Measurements from ENCODE around the gene C10orf90. TPM values are rescaled to one million over a fixed set of nuclear protein-coding genes. Genes with fewer than 3 reads are reported as not detected.
"Not testable (repeated sequence)": the region's sequence is repeated elsewhere in the genome, so short reads cannot be mapped to it uniquely, and the experiment has no call there.

C10orf90 gene
- total RNA-seq, 1 donor from 2014 or later: not detected

GRCh38 chr10:126387931-126388911, 282.3 kb downstream of the C10orf90 start, which contains the start of gene ADAM12:
ADAM12 (minus strand) TSS chr10:126388477; CDS start chr10:126388145, 332 bp downstream.
- no peak for TF ChIP-seq CTCF (IDR thresholded peaks at IDR 0.05; ENCODE audit: unreplicated experiment)
- Mint-ChIP-seq H3K4me3 (ENCODE audit: unreplicated experiment) (peak within 1 kb of the TSS; percentile 89), H3K36me3 (ENCODE audit: low read depth, unreplicated experiment) (peaks cover 8% of the 10 kb centered on the region), H3K4me1 (ENCODE audit: unreplicated experiment) (peaks cover 36% of the 10 kb centered on the region), H3K9me3 (ENCODE audit: unreplicated experiment) (no peaks in the 10 kb centered on the region), H3K27me3 (ENCODE audit: unreplicated experiment) (peaks cover 9% of the 10 kb centered on the region), H3K27ac (ENCODE audit: unreplicated experiment) (no peak within 1 kb of the TSS)
- DNase-seq (ENCODE audit: low spot score): peak; percentile 43

GRCh38 chr10:126387041-126387921, 283.2 kb downstream of the C10orf90 start:
- H3K4me3 Mint-ChIP-seq (ENCODE audit: unreplicated experiment): peak overlapping the region; percentile 89
- peak; percentile 79 for DNase-seq (ENCODE audit: low spot score)
- H3K27me3 Mint-ChIP-seq (ENCODE audit: unreplicated experiment): peaks cover 9% of the 10 kb centered on the region
- H3K9me3 Mint-ChIP-seq (ENCODE audit: unreplicated experiment): no peaks in the 10 kb centered on the region
- H3K4me1 Mint-ChIP-seq (ENCODE audit: unreplicated experiment): peaks cover 36% of the 10 kb centered on the region
- H3K27ac Mint-ChIP-seq (ENCODE audit: unreplicated experiment): no peak overlapping the region
- TF ChIP-seq CTCF (IDR thresholded peaks at IDR 0.05; ENCODE audit: unreplicated experiment): peak; percentile 70
- H3K36me3 Mint-ChIP-seq (ENCODE audit: low read depth, unreplicated experiment): peaks cover 8% of the 10 kb centered on the region

- H3K36me3 Mint-ChIP-seq (ENCODE audit: low read depth, unreplicated experiment): peaks cover 8% of the 10 kb centered on the region
- no peak for DNase-seq (ENCODE audit: low spot score)
- TF ChIP-seq CTCF (IDR thresholded peaks at IDR 0.05; ENCODE audit: unreplicated experiment): no peak
- peaks cover 16% of the 10 kb centered on the region for H3K4me1 Mint-ChIP-seq (ENCODE audit: unreplicated experiment)
- no peak overlapping the region for H3K4me3 Mint-ChIP-seq (ENCODE audit: unreplicated experiment)
- no peaks in the 10 kb centered on the region for H3K9me3 Mint-ChIP-seq (ENCODE audit: unreplicated experiment)
- H3K27ac Mint-ChIP-seq (ENCODE audit: unreplicated experiment): peak overlapping the region; percentile 0
- peaks cover 9% of the 10 kb centered on the region for H3K27me3 Mint-ChIP-seq (ENCODE audit: unreplicated experiment)
Measured at GRCh38 chr10:126384269-126384873, 286.1 kb downstream of the C10orf90 start.

- no peaks in the 10 kb centered on the region for H3K36me3 Mint-ChIP-seq (ENCODE audit: low read depth, unreplicated experiment)
- H3K27me3 Mint-ChIP-seq (ENCODE audit: unreplicated experiment): peaks cover 1% of the 10 kb centered on the region
- TF ChIP-seq CTCF (IDR thresholded peaks at IDR 0.05; ENCODE audit: unreplicated experiment): no peak
- H3K27ac Mint-ChIP-seq (ENCODE audit: unreplicated experiment): no peak overlapping the region
- DNase-seq (ENCODE audit: low spot score): no peak
- no peak overlapping the region for H3K4me3 Mint-ChIP-seq (ENCODE audit: unreplicated experiment)
- H3K4me1 Mint-ChIP-seq (ENCODE audit: unreplicated experiment): peaks cover 1% of the 10 kb centered on the region
- H3K9me3 Mint-ChIP-seq (ENCODE audit: unreplicated experiment): no peaks in the 10 kb centered on the region
Measured at GRCh38 chr10:126380352-126381076, 290.0 kb downstream of the C10orf90 start.

GRCh38 chr10:126379166-126379565, 291.3 kb downstream of the C10orf90 start:
- H3K4me1 Mint-ChIP-seq (ENCODE audit: unreplicated experiment); H3K36me3 Mint-ChIP-seq (ENCODE audit: low read depth, unreplicated experiment); H3K27me3 Mint-ChIP-seq (ENCODE audit: unreplicated experiment); H3K4me3 Mint-ChIP-seq (ENCODE audit: unreplicated experiment); H3K9me3 Mint-ChIP-seq (ENCODE audit: unreplicated experiment); H3K27ac Mint-ChIP-seq (ENCODE audit: unreplicated experiment); DNase-seq (ENCODE audit: low spot score): not testable (repeated sequence)

Measured in endothelial cell (in vitro differentiated cells).